Measurements from ENCODE around the gene STX8.

The STX8 gene

DNA sequence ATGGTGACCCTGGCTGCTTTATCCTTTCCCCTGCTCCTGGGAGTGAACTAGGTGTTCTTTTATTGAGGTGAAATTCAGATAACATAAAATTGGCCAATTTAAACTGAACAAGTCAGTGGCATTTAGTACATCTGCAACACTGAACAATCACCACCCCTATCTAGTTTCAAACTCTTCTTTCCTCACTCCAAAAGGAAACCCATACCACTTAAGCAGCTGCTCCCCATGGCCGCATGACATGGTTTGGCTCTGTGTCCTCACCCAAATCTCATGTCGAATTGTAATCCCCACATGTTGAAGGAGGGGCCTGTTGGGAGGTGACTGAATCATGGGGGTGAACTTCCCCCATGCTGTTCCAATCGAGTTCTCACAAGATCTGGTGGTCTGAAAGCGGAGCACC lies 154.1 kb downstream of the STX8 start:
- H3K4me3 ChIP-seq (ENCODE audit: low read length): no peak overlapping the region
- no peak for DNase-seq (ENCODE audit: low read depth)

GRCh38 chr17:9419932-9420453 lies 155.6 kb downstream of the STX8 start:
- no peak for TF ChIP-seq CTCF (conservative IDR thresholded peaks at IDR 0.05; ENCODE audit: low read depth, low read length)
- H3K4me3 ChIP-seq (ENCODE audit: low read length): no peak overlapping the region
- no peak for DNase-seq (ENCODE audit: low read depth)

More for the DNA sequence above, 154.1 kb downstream of the STX8 start:
- no peak for TF ChIP-seq CTCF (conservative IDR thresholded peaks at IDR 0.05; ENCODE audit: low read depth, low read length)

DNA sequence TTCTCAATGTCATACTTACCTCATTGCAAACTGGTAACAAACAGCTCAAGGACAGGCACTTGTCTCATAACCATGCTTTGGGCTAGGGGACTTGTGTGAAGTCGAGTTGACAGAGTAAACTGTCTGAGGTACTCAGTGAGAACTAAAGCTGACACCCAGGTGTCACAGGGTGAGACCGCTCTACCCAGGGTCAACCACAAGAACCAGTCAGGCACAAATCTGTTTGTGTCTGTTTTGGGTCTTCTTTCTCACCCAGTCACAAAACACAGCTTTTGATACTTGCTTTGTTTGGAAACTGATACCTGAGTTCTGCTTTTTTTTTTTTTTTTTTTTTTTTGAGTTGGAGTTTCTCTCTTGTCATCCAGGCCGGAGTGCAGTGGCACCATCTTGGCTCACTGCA lies 161.1 kb downstream of the STX8 start:
- no peak for DNase-seq (ENCODE audit: low read depth)
- no peak overlapping the region for H3K4me3 ChIP-seq (ENCODE audit: low read length)
- no peak for TF ChIP-seq CTCF (conservative IDR thresholded peaks at IDR 0.05; ENCODE audit: low read depth, low read length)

GRCh38 chr17:9410737-9411136 lies 164.9 kb downstream of the STX8 start:
- TF ChIP-seq CTCF (conservative IDR thresholded peaks at IDR 0.05; ENCODE audit: low read depth, low read length): no peak
- DNase-seq (ENCODE audit: low read depth): no peak

DNA sequence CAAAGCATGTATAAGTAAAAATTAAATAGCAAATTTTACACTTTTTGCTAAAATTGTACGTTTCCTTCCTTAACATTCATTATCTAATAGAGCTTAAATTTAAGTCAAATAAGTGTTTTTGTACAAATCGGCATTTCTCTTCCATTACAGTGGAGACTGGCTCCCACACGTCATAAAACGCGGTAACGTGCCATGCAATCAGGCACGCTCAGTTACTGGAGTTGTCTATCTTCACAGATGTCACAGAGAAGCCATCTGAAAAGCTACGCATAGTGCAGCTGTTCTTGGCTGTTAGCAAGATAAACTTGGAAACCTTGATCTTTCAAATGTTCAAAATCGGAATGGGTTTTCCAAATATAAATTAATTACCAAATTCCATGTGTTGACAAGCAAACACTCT lies 165.3 kb downstream of the STX8 start:
- DNase-seq (ENCODE audit: low read depth): no peak
- H3K4me3 ChIP-seq (ENCODE audit: low read length): no peak overlapping the region
- TF ChIP-seq CTCF (conservative IDR thresholded peaks at IDR 0.05; ENCODE audit: low read depth, low read length): no peak

More at GRCh38 chr17:9410737-9411136, 164.9 kb downstream of the STX8 start:
- H3K4me3 ChIP-seq (ENCODE audit: low read length): no peak overlapping the region

DNA sequence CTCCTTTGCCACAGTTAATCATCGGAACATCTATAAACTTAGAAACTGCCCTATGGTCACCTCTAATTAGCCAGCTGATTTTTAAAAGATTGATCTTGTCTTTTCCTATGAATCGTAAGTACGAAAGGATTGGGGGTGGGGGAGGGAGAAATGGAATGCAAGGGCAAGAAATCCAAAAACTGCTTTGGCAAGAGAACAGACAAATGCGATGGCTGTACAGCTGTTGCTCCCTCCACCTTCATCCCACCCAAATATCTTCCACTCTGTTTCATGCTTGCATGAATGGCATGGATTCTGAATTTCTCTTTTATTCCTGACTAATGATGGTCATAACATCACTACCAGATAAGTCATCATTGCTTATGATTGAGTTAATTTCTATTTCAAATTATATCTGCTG lies 165.7 kb downstream of the STX8 start:
- no peak for TF ChIP-seq CTCF (conservative IDR thresholded peaks at IDR 0.05; ENCODE audit: low read depth, low read length)
- DNase-seq (ENCODE audit: low read depth): no peak
- H3K4me3 ChIP-seq (ENCODE audit: low read length): no peak overlapping the region
